ENCODE data around the gene LRRC75A.
"Not testable (repeated sequence)": the region's sequence is repeated elsewhere in the genome, so short reads cannot be mapped to it uniquely, and the experiment has no call there.

LRRC75A gene

GRCh38 chr17:16491703-16492612, at the start of gene LRRC75A:
LRRC75A (minus strand) TSS chr17:16492193; CDS start chr17:16491990, 203 bp downstream.
- peak; percentile 71 for DNase-seq

- DNase-seq = no peak
These were observed 45.1 kb upstream of the LRRC75A start for GRCh38 chr17:16537130-16537458.

GRCh38 chr17:16534236-16534635, 42.2 kb upstream of the LRRC75A start:
- no peak for DNase-seq

- no peak for DNase-seq
These were observed 37.9 kb upstream of the LRRC75A start for GRCh38 chr17:16529906-16530305.

- DNase-seq = no peak
These were observed 35.3 kb upstream of the LRRC75A start for GRCh38 chr17:16527298-16527697.

GRCh38 chr17:16525556-16525955, 33.6 kb upstream of the LRRC75A start:
- not testable (repeated sequence) for DNase-seq

- DNase-seq = peak; percentile 73
These were observed 29.2 kb upstream of the LRRC75A start for GRCh38 chr17:16521070-16521727.

- no peak for DNase-seq
These were observed 27.0 kb upstream of the LRRC75A start for GRCh38 chr17:16519021-16519420.

GRCh38 chr17:16517477-16517876, 25.5 kb upstream of the LRRC75A start:
- DNase-seq = no peak

GRCh38 chr17:16516594-16517051, 24.6 kb upstream of the LRRC75A start:
- DNase-seq = peak; percentile 49

GRCh38 chr17:16515933-16516332, 23.9 kb upstream of the LRRC75A start:
- DNase-seq = no peak

- DNase-seq = no peak
These were observed 21.9 kb upstream of the LRRC75A start for GRCh38 chr17:16513873-16514272.

GRCh38 chr17:16512011-16512410, 20.0 kb upstream of the LRRC75A start:
- peak; percentile 48 for DNase-seq

GRCh38 chr17:16511593-16511992, 19.6 kb upstream of the LRRC75A start:
- DNase-seq = no peak

- DNase-seq = no peak
These were observed 16.0 kb upstream of the LRRC75A start for GRCh38 chr17:16507918-16508533.

GRCh38 chr17:16506188-16506587, 14.2 kb upstream of the LRRC75A start:
- DNase-seq = no peak

- DNase-seq = no peak
These were observed 13.0 kb upstream of the LRRC75A start for GRCh38 chr17:16504984-16505383.

GRCh38 chr17:16496820-16497489, 5.0 kb upstream of the LRRC75A start:
- no peak for DNase-seq

- DNase-seq = no peak
These were observed 4.2 kb upstream of the LRRC75A start for GRCh38 chr17:16495980-16496819.

- no peak for DNase-seq
These were observed 3.6 kb upstream of the LRRC75A start for GRCh38 chr17:16495561-16495960.

- DNase-seq = no peak
These were observed 2.1 kb upstream of the LRRC75A start for GRCh38 chr17:16494059-16494458.

GRCh38 chr17:16493531-16494046, 1.6 kb upstream of the LRRC75A start:
- no peak for DNase-seq
